HG02938 (cell line): ENCODE results near the gene LRRC63.
"Not testable (repeated sequence)": the region's sequence is repeated elsewhere in the genome, so short reads cannot be mapped to it uniquely, and the experiment has no call there.

Experiments
- ATAC-seq: cut with Tn5 transposase; IDR thresholded peaks from one replicate; pipeline ENCODE4 v1.9.1; 2021; ENCODE audit warnings: mild to moderate bottlenecking, moderate library complexity; ENCODE audit not compliant: unreplicated experiment

The LRRC63 gene

GRCh38 chr13:46211483-46212351, at the start of gene LRRC63:
Gene LRRC63, plus strand, starts transcription at chr13:46211928. Its CDS starts 1,107 bp downstream, at chr13:46213035.
- ATAC-seq, result peak; percentile 74

- ATAC-seq, result not testable (repeated sequence)
These were observed 49.0 kb upstream of the LRRC63 start for GRCh38 chr13:46162741-46163140.

DNA sequence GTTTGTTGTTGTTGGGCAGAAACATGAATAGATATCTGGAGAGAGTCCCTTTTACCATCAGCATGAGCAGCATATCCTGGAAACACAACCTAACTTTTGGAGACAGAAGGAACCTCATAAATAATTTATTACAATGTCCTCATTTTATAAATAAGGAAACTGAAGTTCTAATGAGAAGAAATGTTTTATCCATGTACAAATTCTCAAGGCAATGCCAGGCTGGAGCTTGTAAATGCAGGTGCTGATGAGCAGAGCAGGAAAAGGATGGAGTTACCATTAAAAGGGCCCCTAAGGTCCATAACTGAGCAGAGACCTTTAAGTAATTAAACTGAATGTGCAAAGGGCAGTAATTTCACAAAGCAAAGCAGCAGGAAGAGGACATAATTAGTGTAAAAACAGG, 47.1 kb upstream of the LRRC63 start:
- ATAC-seq, result no peak

DNA sequence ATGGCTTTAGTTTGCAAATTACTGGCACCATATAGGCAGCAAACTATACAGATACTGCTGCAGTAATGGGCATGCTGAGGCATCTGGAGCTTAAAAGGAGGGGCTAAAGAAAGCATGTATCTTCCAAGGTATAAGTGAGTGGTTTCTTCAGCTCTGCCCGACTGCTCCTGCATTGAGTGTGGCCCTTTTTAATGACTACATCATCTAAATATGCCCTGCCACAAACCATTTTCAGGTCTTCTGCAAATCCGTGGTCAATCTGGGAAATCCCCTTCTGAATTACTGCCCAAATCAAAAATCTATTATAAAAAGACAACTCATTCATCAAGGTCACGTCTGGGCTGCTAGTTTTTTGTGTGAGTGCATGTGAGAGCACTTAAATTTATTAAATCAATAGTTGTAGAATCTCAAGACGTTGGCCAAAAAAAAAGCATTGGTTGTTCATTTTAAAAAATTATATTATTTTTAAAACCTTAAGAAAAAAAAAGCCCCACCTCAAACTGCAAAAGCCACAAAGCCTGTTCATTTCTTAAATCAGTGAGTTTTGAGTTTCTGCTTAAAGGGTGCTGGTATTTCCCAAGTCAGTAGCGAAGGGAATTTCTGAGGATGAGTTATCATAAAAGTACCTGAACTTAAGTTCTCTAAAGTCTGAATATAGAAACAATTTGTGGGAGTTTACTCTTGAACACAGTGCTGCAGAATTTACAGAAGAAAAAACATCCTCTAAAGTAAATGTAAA, 46.1 kb upstream of the LRRC63 start:
- ATAC-seq, result peak; percentile 45

DNA sequence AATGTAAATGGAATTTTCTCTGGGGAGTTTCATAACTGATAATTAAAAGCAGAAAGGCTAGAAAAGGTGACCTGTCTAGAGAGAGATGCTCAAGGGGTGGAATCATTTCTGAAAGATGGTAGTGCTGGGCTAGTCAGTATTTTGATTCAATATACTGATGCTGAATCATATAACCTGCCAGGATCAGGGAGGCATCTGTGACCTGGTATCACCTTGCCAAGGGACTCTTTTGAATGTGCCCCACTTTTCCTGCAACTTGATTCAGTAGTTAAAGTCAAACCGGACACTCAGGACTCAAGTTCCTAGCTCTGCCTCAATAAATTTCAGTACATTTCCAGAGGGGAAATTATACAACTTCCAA, 45.5 kb upstream of the LRRC63 start:
- ATAC-seq, result no peak

DNA sequence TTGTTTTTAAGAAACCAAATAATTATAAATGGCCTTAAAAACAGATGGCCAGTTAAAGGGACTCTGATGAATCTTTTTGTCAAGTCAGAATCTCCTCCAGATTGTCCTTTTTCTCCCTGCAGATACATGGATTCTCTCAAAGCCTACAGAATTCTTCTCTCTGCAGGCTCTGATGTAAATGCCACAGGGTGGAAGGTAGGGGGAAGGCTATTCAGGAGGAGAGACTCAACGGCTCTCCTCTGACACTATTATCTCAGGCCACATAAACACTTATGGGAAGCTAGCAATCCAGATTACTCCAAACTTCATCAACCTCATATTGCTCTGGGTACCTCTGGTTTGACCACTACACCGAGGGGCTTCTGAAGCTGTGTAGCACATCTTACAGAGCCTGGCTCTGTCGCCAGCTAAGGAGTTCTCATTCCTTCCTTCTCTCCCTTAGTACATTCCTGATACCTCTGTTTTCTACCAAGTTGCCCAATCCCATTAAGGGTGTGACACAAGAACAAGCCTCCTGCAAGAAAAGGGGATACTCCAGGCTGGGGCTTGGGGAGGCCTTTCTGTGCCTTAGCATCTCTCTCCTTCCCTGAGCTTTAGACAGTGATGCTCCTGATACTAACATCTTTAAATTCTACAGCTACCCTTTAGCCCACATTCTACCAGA, 44.6 kb upstream of the LRRC63 start:
- no peak for ATAC-seq

DNA sequence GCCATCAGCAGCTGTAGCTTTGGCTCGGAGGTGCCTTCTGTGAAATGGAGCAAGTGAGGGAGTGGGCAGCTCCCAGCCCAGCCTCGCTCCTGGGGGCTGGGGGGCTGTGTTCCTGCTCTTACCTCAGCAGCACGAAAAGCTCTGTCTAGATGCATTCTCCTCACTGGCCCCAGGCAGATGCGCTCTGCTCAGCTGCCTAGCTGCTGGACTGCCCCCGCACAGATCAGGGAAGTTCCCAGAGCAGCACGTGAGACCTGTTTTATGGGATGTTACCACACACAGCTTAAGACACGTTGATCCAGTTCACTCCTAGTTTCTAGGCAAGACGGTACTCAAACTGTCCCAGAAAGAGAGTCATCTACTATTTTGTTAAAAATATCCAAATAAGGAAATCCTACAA, 43.4 kb upstream of the LRRC63 start:
- no peak for ATAC-seq

- no peak for ATAC-seq
These were observed 42.9 kb upstream of the LRRC63 start for GRCh38 chr13:46168783-46169182.

DNA sequence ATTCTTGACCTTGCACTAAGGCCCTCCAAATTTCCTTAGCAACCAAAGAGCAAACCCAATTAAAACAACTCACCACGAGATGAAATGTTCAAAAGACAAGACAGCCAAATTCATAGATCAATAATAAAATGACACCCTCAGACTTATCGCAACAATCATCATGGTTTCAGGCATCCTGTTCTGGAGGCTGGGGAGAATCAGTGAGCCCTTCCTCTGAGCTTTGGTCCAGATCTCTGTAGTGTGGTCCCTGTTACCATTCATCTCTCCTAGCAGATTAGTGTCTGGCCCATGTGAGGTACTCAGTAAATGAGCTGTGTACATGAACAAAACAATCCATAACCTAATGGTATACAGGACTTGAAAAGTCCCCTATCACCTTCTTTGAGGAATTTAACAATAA, 42.0 kb upstream of the LRRC63 start:
- ATAC-seq, result no peak

DNA sequence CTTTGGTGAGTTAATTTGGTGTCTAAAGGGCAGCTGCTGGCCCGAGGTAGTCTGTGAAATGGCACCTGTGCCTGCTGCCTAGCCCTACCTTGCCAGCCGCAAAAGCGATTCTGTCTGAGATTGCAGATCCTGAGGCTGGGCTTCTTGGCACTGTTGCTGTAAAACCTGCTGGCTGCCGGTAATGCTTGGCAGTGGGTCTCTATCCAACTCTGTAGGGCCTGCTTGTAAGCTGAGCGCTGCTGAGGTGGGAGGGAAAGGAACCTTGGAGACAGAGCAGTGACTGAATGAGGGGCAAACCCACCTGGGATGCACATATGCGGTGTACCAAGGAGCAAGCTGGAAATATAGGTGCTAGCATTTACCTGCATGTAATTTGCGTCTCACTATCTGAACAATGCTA, 41.5 kb upstream of the LRRC63 start:
- ATAC-seq, result no peak

GRCh38 chr13:46170687-46171086, 41.0 kb upstream of the LRRC63 start:
- no peak for ATAC-seq

GRCh38 chr13:46171217-46171616, 40.5 kb upstream of the LRRC63 start:
- no peak for ATAC-seq

- ATAC-seq, result no peak
These were observed 40.0 kb upstream of the LRRC63 start for GRCh38 chr13:46171739-46172138.

DNA sequence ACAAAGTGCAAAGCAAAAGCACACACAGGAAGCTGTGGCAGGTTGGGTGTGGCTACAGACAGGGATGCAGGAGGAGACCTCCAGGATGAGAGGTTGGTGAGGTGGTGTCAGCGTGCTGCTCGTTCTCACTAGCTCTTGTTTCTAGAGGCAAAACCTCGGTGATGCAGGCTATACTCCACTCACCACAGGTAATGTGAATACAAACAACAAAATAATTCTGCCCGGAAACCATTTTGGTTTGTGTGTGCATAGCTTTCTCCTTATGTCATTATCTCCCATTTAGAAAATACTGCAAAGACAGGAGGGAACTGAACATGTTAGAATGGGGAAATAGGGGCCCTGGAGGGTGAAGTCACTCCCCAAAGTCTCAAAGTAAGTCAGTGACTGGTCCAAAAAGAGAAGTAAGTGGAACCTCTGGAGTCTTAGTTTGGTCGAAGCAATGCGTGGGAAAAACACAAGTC, 39.2 kb upstream of the LRRC63 start:
- no peak for ATAC-seq

DNA sequence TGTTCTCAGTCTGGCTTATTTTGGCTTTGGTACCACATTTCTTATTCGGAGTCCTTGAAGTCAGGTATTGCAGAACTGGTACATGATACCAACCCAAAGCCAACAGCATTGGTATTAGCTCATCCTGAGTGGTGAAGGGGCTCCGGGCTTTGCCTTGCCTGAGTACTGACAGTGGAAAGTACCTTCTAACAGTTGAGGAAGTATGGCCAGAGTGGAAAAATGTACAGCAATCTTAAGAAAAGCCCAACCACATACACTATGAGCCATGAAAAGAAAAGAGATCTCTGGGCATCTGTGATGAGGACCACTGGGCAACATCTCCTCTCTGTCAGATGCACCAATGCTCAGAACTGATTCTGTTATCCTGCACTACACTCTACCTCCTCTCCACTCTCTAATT, 38.1 kb upstream of the LRRC63 start:
- ATAC-seq, result peak; percentile 32

- peak; percentile 39 for ATAC-seq
These were observed 35.0 kb upstream of the LRRC63 start for GRCh38 chr13:46176756-46177155.

- ATAC-seq, result no peak
These were observed 33.6 kb upstream of the LRRC63 start for GRCh38 chr13:46178143-46178542.

DNA sequence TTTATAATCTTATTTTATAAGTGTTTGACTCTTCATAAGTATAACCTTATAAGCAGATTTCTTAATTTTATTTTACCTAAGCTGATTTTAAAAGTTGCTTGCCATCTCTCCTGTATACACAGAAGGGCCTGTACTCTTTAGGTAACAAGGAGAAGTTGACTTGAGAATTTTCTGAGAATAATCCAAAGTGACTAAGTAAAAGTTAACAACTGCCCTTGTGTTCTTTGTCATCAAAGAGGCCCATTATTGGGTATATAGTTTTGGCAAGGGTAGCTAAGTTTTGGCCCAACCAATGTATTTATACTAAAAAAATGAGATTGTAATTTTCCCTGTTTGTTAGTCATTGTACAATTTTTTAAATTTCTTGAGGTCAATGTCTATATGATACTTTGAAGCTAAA, 32.9 kb upstream of the LRRC63 start:
- ATAC-seq, result no peak

GRCh38 chr13:46179491-46179908, 32.2 kb upstream of the LRRC63 start:
- no peak for ATAC-seq

DNA sequence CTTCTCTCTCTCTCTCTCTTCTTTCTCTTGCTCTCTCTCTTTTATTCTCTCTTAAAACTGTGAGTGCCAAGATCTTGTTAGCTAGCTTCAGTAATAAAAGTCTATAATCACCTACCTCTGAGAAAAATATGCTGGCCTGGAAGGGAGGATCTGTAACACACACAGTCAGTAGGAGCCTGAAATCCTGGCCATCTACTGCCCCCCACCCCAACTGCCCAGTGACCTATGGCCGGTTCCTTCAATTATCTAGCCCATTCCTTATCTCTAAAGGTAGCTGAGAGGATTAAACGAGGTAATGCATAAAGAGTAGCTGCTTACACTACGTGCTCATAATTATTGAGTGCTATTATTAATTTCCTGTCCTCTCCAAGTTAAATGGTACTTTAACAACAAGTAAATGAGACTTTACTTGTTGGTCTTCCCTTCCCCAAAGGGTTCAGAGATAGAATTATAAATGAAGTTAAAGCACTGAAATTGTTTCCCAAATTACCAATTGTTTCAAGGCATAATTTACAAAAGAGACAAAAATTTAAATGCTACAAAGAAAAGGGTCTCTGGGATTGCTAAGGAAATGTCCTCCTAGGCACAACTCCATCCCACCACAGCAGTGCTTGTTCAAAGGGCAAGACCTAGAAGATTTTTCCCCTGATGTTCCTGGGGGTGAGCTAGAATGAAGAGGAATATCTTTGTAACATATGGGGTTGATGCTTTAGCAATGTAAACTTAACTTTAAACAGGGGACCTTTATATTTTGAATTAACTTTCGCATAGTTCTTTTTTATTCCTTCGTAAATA, 31.6 kb upstream of the LRRC63 start:
- ATAC-seq, result no peak

GRCh38 chr13:46181377-46181839, 30.3 kb upstream of the LRRC63 start:
- ATAC-seq, result no peak
